Erythroblast (primary cell): ENCODE data around the gene PPFIBP1.

Source experiments
- GATA1 ChIP-seq: IDR thresholded peaks from 2 replicates; pipeline ENCODE4 v1.6.1; 2011; ENCODE audit warnings: low read depth, mild to moderate bottlenecking, control low read depth, low read length, moderate library complexity
- POLR2A ChIP-seq: IDR thresholded peaks from 2 replicates; pipeline ENCODE4 v1.6.1; 2011; ENCODE audit warnings: mild to moderate bottlenecking, low read length

DNA sequence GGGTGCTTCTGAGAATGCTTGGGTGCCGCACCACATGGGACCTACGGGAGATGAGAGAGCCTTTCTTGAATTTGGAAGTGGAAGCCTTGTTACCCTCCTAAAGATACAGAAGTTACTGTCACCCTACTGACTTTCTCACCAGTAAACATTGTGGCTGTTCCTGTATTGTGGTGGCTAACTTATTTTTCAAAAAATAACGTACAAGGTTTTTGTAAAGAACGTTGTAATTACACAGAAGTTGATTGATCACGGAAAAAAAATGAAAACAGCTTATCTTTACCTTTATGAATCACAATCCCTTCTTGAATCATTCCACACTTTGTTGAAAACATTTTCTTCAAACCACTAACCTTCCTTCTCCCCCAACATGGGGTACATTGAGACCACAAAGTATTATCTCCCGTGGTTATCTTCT, 22.0 kb upstream of the PPFIBP1 start:
- TF ChIP-seq POLR2A (no peak), GATA1 (no peak)
